Limb (tissue), 2 donors: ENCODE measurements around the gene MBD6.
A peak's percentile ranks its signal among the peaks of the same experiment; 100 is the strongest.

Experiments
- DNase-seq, 2 donors: peaks; one replicate each; pipeline ENCODE4 v3.0.0-alpha.2; 2016; ENCODE audit errors: extremely low spot score in 2 of 2

MBD6 gene

DNA sequence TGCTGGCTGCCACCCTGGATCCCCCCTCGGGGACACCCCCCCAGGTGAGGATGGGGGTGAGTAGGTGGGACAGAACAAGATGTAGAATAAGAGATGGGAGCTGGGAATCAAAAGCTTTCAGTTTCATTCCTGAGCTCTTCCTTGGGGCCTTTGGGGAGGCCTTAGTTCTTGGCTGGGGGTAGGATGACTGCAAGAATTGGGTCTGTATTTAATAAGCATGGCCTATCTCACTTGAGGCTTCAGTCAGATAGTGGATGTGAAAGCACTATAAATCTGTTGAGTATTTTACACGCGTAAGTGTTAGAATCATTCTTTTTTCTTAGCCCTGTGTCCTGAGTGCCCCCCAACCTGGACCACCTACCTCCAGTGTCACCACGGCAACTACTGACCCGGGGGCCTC lies 4.6 kb downstream of the MBD6 start:
- no peak for DNase-seq

DNA sequence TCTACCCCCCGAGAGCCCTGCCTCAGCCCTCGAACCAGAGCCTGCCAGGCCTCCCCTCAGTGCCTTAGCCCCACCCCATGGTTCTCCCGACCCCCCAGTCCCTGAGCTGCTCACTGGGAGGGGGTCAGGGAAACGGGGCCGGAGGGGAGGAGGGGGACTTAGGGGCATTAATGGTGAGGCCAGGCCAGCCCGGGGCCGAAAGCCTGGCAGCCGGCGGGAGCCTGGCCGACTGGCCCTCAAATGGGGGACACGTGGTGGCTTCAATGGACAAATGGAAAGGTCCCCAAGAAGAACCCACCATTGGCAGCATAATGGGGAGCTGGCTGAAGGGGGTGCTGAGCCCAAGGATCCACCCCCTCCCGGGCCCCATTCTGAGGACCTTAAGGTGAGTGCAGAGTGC lies 5.6 kb downstream of the MBD6 start:
- DNase-seq: no peak

DNA sequence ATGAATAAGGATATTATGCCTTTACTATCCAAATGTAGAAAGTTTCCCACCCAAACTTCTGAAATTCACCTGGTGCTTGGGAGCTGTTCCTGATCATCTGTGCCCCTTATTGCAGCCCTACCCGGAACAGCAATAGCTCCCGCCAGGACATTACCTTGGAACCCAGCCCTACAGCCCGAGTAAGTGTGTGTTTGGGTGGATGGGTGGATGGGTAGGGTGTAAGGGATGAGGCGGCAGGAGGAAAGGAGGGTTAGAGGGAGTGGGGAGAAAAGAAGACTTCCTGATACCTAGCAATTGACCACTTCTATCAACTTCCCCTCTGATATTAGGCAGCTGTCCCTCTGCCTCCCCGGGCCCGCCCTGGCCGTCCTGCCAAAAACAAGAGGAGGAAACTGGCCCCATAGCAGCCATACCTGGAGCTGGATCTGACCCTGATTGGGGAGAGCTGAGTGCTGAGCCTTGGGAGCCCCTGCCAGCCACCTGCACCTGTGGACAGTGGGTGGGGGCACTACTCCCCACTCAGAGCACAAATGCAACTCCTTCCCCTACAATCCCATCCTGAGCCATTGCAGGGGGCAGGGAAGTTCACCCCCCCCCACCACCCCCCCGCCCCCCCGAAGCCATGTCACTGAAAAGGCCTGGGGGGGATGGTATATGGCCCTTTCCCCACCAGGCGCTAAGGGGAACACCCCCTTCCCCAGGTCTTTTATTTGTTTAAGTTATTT lies 6.4 kb downstream of the MBD6 start:
- DNase-seq: no peak

DNA sequence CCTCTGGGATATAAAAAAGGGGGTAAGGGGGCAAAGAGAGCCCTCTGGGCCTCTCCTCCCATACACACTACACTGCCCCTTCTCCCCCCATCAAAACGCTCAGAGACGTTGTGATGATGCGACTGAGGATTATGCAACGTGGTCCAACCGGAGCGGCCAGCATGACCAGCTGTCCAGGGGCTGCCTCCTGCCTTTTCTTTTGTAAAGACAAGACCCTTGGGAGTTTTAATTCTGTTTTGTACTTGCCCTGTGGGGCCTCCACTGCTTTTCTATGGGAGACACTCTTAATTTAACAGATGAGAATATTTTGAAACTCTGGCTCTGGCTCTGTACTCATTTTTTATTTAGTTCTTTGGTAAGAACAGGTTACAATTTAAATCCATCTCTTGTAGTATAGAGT lies 7.2 kb downstream of the MBD6 start:
- no peak for DNase-seq

GRCh38 chr12:57530396-57531142 lies 7.9 kb downstream of the MBD6 start:
- DNase-seq: no peak

DNA sequence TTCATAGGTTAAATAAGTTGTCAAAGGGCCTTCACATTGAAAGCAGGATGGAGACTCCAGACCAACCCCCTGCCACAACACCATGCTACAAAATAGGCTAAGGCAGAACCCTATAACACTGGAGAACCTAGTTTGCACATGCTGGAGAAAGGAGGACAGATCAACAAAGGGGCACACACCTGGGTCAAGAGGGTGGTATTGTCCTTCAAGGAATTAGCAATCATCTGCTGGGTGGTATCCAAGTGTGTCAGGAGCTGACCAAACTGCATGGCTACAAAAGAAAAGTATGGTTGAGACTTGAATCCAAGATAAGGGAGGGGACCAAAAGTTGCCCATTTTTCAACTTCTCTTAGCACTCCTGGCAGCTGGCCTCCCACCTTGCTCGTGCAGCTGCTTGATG lies 9.2 kb downstream of the MBD6 start:
- no peak for DNase-seq

DNA sequence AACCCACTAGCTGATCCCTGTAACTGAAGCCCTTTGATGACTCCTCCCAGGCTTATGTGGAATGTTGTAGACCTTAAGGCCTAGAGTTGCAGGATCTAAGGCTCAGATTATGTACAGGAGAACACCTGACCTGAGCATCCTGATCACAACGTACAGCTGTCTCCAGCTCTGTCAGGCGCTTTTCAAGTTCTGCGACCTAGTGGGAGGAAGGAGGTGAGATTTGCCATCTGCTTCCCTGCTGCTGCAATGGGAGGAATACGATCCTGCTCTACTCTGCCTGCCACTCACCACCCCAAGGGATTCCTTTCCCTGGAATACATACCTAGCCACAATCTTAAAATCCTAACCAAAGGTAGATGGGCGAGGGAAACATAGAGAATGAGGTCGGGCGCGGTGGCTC lies 10.5 kb downstream of the MBD6 start:
- no peak for DNase-seq

- DNase-seq: no peak
Measured at GRCh38 chr12:57534250-57534649, 11.6 kb downstream of the MBD6 start.

- DNase-seq: no peak
Measured at GRCh38 chr12:57534991-57535543, 12.4 kb downstream of the MBD6 start.

- no peak for DNase-seq
Measured at GRCh38 chr12:57535764-57536596, 13.4 kb downstream of the MBD6 start.

DNA sequence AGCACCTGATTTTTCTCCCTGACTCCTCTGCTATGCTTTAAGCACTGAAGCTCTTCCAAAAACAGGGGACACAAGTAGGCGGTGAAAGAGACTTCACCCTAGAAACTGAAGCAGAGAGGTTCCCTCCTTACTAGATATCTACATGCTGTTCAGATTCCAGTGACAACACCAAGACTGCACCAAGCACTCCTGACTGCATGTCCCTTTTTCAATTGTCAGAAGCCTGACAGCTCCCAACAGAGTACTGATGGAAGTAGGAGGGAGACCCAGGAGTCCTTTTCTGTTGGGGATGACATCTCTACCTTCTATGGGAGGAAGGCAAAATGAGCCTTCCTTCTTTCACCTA lies 13.9 kb downstream of the MBD6 start:
- no peak for DNase-seq

GRCh38 chr12:57539134-57539768 lies 16.6 kb downstream of the MBD6 start:
- no peak for DNase-seq

GRCh38 chr12:57541001-57541400 lies 18.4 kb downstream of the MBD6 start:
- no peak for DNase-seq

- DNase-seq: no peak
Measured at GRCh38 chr12:57541717-57542116, 19.1 kb downstream of the MBD6 start.

DNA sequence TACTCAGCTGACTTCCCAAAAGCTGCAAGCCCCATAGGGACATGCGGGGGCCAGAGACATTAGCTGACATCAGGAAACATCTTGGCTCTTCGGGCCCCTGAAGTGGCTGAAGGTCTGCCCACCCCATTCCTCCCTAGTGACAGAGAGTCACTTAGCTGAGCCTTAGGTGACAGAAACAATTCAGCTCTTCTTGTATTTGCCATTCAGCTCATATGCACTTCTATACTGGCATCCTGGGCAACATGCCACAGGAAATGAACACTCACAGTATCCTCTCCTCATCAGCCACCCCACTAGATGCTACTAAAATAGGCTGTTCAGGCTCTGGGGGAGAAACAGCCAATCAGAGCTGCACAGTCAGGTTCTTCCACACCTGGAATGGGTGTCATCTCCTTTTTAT lies 21.0 kb downstream of the MBD6 start:
- no peak for DNase-seq

DNA sequence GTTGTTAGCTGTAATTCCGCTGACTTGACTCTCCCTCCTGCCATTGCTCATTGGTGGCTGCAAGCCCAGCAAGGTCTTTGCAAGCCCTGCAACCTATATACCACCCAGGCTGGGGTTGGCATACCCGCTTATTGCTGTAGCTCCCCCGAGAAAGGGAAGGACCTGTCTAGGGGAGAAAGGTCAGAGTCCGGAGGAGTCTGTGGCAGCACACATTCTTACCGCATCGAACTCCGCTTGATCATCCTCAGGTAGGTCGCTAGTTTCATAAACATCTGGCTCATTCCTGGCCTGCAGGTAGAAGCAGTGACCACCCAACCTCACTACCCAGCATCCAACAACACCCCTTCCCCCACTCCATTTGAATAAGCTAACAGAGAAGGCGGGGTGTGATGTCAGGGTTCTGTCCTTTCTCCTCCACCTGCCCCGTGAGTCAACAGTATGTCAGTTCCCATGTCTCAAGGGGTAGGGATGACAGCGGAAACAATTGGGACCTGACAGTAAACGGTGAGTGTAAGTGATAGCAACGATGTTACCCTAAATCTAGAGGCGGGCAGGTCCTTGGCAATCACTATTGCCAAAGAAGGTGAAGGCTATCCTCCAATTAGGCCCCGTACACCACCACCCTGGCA lies 23.3 kb downstream of the MBD6 start:
- DNase-seq: no peak

GRCh38 chr12:57546438-57547287 lies 24.0 kb downstream of the MBD6 start, which contains the start of gene DCTN2:
TSS of gene DCTN2 (minus strand) at chr12:57547192. CDS start at chr12:57547063, 129 bp downstream.
- DNase-seq: peak; percentile 97 to 98

DNA sequence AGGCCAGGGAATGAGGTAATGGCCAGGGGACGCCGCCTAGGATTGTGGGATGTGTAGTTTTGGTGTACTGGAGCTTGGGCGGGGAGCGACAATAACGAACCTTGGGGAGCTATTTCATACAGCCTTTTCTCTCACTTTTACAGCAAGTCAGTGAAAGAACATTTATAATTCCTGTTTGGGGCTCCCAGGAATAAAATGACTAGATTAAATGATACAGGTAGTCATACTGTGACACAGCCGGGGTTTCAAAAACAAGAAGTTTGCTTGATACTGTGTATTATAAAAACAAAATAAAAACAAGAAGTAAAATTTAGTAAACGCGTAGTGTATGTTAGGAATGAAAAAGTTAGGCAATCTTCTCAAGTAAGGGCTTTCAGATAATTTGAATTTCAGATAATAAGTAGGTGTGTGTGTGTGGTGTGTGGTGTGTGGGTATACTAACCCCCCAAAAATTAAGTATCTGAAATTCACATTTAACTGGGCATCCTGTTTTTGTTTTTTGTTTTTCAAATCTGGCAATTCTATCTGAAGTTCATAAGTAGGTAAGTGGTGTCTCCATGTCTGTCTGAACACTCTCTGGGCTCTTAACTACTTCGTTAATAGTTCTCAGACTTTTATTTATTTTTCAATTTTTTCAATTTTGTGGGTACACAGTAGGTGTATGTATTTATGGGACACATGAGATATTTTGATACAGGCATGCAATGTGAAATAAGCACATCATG lies 24.8 kb downstream of the MBD6 start:
- DNase-seq: no peak

GRCh38 chr12:57548013-57548315 lies 25.3 kb downstream of the MBD6 start:
- no peak for DNase-seq

DNA sequence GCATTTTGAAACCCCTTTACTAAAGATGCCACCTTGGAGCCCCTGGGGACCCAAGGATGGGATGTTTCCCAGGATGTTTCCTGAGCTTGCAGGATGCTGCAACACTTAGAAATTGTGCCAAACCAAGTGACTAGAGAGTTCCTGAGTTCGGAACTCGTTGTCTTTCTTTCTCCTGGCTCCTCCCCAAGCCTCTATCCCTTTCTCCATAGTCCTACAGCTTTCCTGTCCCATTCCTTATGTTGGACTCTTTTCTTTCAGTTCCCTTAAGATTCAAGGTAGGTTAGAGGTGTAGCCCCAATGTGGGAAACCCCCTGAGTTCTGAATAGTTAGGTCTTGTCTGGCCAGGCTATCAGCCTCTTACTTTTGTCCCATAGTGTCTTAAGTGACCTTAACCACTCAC lies 25.9 kb downstream of the MBD6 start:
- DNase-seq: no peak
